ENCODE data around the gene AKNAD1. TPM values are rescaled to one million over a fixed set of nuclear protein-coding genes. Genes with fewer than 3 reads are reported as not detected.

AKNAD1 gene
- polyA plus RNA-seq, 1 of the 3 experiments (the other 2 are of a cell fraction): 0.71 TPM

GRCh38 chr1:108841703-108842102, 15.2 kb downstream of the AKNAD1 start:
- 83% methylated on average over 1 of the region's 1 CpG for WGBS (ENCODE audit: low lambda C conversion rate)
- Histone ChIP-seq H4K20me1 (ENCODE audit: insufficient read depth) (no peaks in the 10 kb centered on the region), H3K9me3 (no peaks in the 10 kb centered on the region), H3K4me1 (ENCODE audit: control insufficient read depth in 1 of 2, insufficient read depth in 2 of 2, low read depth in 1 of 2, low read length in 1 of 2) (no peaks in the 10 kb centered on the region; a peak in 1 of 4 replicates), H2AFZ (ENCODE audit: low read depth) (no peak overlapping the region), H3K36me3 (replicated peaks in 1 of 2; ENCODE audit: control insufficient read depth in 1 of 2, insufficient read depth in 2 of 2, low read length in 1 of 2) (no peaks in the 10 kb centered on the region), H3K27me3 (ENCODE audit: insufficient read depth) (no peaks in the 10 kb centered on the region), H3K79me2 (ENCODE audit: insufficient read depth) (no peaks in the 10 kb centered on the region), H3K9ac (no peak overlapping the region), H3K4me2 (no peak overlapping the region), H3F3A (replicated peaks; ENCODE audit: insufficient read depth) (peaks cover 3% of the 10 kb centered on the region), H3K27ac (ENCODE audit: low read depth in 2 of 2, low read length in 1 of 2) (no peak overlapping the region), H3K9me2 (no peaks in the 10 kb centered on the region), H3K4me3 (ENCODE audit: low read depth in 2 of 2, low read length in 1 of 2) (no peak overlapping the region)
- no peak for DNase-seq
- POLR2A ChIA-PET: no interaction called here
- TF ChIP-seq RCOR1 (IDR thresholded peaks at IDR 0.05; ENCODE audit: low read length): no peak
- no peak for TF ChIP-seq SMC3 (IDR thresholded peaks at IDR 0.05; ENCODE audit: low read depth, low read length)
- no peak for TF ChIP-seq EP300 (IDR thresholded peaks at IDR 0.05; ENCODE audit: borderline replicate concordance in 1 of 2, low read depth in 1 of 2, low read length in 1 of 2)
- no peak for TF ChIP-seq POLR2AphosphoS5 (IDR thresholded peaks at IDR 0.05; ENCODE audit: low read depth, low read length)
- no peak for TF ChIP-seq FOSL2 (IDR thresholded peaks at IDR 0.05; ENCODE audit: borderline replicate concordance, low read depth)
- TF ChIP-seq MAX (IDR thresholded peaks at IDR 0.05; ENCODE audit: low read depth): no peak
- no peak for TF ChIP-seq PBX3 (IDR thresholded peaks at IDR 0.05)
- no peak for TF ChIP-seq ZBTB33 (IDR thresholded peaks at IDR 0.05; ENCODE audit: borderline replicate concordance, low read depth)
- TF ChIP-seq CHD2 (IDR thresholded peaks at IDR 0.05; ENCODE audit: low read length, partially characterized antibody): no peak
- TF ChIP-seq NFIC (IDR thresholded peaks at IDR 0.05; ENCODE audit: borderline replicate concordance): no peak
- no peak for TF ChIP-seq TAF1 (IDR thresholded peaks at IDR 0.05; ENCODE audit: borderline replicate concordance, low read depth, low read length)
- no peak for TF ChIP-seq FOXM1 (IDR thresholded peaks at IDR 0.05; ENCODE audit: low read depth)
- TF ChIP-seq REST (IDR thresholded peaks at IDR 0.05; ENCODE audit: low read depth, low read length): no peak
- TF ChIP-seq GATA2 (CRISPR knock-in tag; IDR thresholded peaks at IDR 0.05): no peak
- no peak for TF ChIP-seq EZH2phosphoT487 (IDR thresholded peaks at IDR 0.05; ENCODE audit: borderline replicate concordance, low read depth)
- no peak for TF ChIP-seq RXRA (IDR thresholded peaks at IDR 0.05; ENCODE audit: borderline replicate concordance, low read depth)
- TF ChIP-seq IRF3 (IDR thresholded peaks at IDR 0.05; ENCODE audit: low read depth, low read length): no peak
- no peak for TF ChIP-seq NRF1 (IDR thresholded peaks at IDR 0.05; ENCODE audit: low read depth, low read length)
- no peak for TF ChIP-seq FOXJ3 (CRISPR knock-in tag; IDR thresholded peaks at IDR 0.05)
- no peak for TF ChIP-seq JUND (IDR thresholded peaks at IDR 0.05)
- CTCF ChIA-PET: interaction anchor here (1.1 to 1.4 kb wide), 3 partner anchors 10 to 149 kb away, joined by 3 to 6 read pairs (median 4); no protein-coding TSS in a partner anchor
